Stomach (tissue), 9 donors: ENCODE measurements around the gene ADARB2. TPM values are rescaled to one million over a fixed set of nuclear protein-coding genes. Genes with fewer than 3 reads are reported as not detected.
A peak's percentile ranks its signal among the peaks of the same experiment; 100 is the strongest.

ENCODE experiments used
- DNase-seq, 2 donors: peaks; one replicate each; pipeline versions ENCODE4 v3.0.0 to v3.0.0-alpha.2; 2013 to 2019
- H3K27ac ChIP-seq, 5 donors: fragments of 200-600 bp in 4 of 5; sonication (generic) in 4 of 5; one replicate each; pipeline ENCODE4 v1.5.1; 2013 to 2019; ENCODE audit warnings: mild to moderate bottlenecking in 1 of 5, moderate library complexity in 1 of 5
- H3K27me3 ChIP-seq, 3 donors: fragments of 200-600 bp; sonication (generic); one replicate each; pipeline ENCODE4 v1.5.1; 2017 to 2019; ENCODE audit warnings: mixed run types in 1 of 3
- H3K36me3 ChIP-seq, 4 donors: fragments of 200-600 bp; sonication (generic); 1 replicate in 3 of 4; 2 replicates in 1 of 4; pipeline ENCODE4 v1.5.1; 2016 to 2019
- H3K4me1 ChIP-seq, 4 donors: fragments of 200-600 bp; sonication (generic); one replicate each; pipeline ENCODE4 v1.5.1; 2016 to 2019
- H3K4me3 ChIP-seq, 4 donors: fragments of 200-600 bp; sonication (generic) in 3 of 4; one replicate each; pipeline ENCODE4 v1.5.1; 2016 to 2019; ENCODE audit warnings: mild to moderate bottlenecking in 1 of 4
- H3K9me3 ChIP-seq, 4 donors: fragments of 200-600 bp; sonication (generic); one replicate each; pipeline ENCODE4 v1.5.1; 2016 to 2019
- EP300 ChIP-seq: sonication (generic); formaldehyde crosslinking; IDR thresholded peaks from one replicate; pipeline ENCODE4 v1.6.1; 2017; ENCODE audit warnings: antibody characterized with exemption
- POLR2A ChIP-seq, 4 donors: fragments of 450-650 bp; IDR thresholded peaks; one replicate each; pipeline ENCODE4 v1.6.1; 2016; ENCODE audit warnings: antibody characterized with exemption in 4 of 4, control low read depth in 2 of 4, mild to moderate bottlenecking in 1 of 4, moderate library complexity in 1 of 4
- POLR2AphosphoS5 ChIP-seq, 3 donors: sonication (generic); formaldehyde crosslinking; IDR thresholded peaks; one replicate each; pipeline ENCODE4 v1.6.1; 2016; ENCODE audit warnings: antibody characterized with exemption in 3 of 3
- WGBS, 5 donors: extraction: QIAGEN DNeasy Blood & Tissue Kit in 3 of 5; methylation state at CpG; one replicate each; pipeline versions ENCODE4 v1.1.5 to v1.1.7; 2013 to 2018; 5-methylcytosine and 5-hydroxymethylcytosine counted together
- intact Hi-C: fragments of 100-400 bp; cut with DNase I; formaldehyde crosslinking; loops from one replicate; pipeline ENCODE4 v1.15.1; 2023; ENCODE audit warnings: low total_unique reads
- polyA plus RNA-seq, 3 donors: library from polyadenylated mRNA; stranded (reverse); fragments of 200-250 nt; gene quantifications; one replicate each; pipeline ENCODE4 v1.2.3, GENCODE V29; 2013
- total RNA-seq, 5 donors: library from RNA; depleted of rRNA; stranded (reverse); fragments of >200 nt; gene quantifications; one replicate each; pipeline versions ENCODE4 v1.1.0 to v1.2.3, GENCODE V29; 2014 to 2016
- TF ChIP-seq, protein P1 (sequence below), 7 experiments: fragments of 450-650 bp in 4 of 7; fragments of 200-600 bp in 3 of 7; sonication (generic) in 3 of 7; IDR thresholded peaks; one replicate each; pipeline ENCODE4 v1.5.1; 2016 to 2019; ENCODE audit warnings: antibody characterized with exemption in 7 of 7, control low read depth in 2 of 7, mild to moderate bottlenecking in 1 of 7
- donor health status: healthy with polysubstance abuse.
- donor health status: Bipolar disorder and iron deficiency.
- donor health status: healthy.

The ADARB2 gene
- total and polyA plus RNA-seq, 8 donors: 0.55 to 4.1 (median 1.4) TPM; not detected in 1

DNA sequence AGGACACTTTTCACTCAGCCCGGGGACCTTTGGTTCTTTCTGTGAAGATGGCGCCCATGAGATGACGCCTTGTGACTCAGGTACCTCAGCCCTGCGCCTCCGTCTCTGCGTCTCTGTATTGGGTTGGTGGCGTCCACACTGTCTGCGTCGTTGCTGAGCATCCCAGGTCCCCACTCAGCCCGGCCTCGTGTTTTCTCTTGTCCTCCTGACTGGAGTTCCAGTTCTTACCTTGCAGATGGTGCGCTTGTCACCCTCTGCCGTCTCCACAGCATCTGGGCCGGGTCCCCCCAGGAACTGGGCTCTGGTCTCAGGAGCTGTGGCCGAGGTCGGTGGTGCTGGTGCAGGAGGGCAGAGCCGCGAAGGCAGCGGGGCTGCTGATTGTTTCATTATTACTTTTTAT is 530.7 kb downstream of the ADARB2 start:
- TF ChIP-seq EP300: no peak
- no peak for TF ChIP-seq POLR2A (IDR thresholded peaks at IDR 0.05)
- TF ChIP-seq POLR2AphosphoS5 (IDR thresholded peaks at IDR 0.05): no peak
- TF ChIP-seq, protein P1, sequence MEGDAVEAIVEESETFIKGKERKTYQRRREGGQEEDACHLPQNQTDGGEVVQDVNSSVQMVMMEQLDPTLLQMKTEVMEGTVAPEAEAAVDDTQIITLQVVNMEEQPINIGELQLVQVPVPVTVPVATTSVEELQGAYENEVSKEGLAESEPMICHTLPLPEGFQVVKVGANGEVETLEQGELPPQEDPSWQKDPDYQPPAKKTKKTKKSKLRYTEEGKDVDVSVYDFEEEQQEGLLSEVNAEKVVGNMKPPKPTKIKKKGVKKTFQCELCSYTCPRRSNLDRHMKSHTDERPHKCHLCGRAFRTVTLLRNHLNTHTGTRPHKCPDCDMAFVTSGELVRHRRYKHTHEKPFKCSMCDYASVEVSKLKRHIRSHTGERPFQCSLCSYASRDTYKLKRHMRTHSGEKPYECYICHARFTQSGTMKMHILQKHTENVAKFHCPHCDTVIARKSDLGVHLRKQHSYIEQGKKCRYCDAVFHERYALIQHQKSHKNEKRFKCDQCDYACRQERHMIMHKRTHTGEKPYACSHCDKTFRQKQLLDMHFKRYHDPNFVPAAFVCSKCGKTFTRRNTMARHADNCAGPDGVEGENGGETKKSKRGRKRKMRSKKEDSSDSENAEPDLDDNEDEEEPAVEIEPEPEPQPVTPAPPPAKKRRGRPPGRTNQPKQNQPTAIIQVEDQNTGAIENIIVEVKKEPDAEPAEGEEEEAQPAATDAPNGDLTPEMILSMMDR (IDR thresholded peaks at IDR 0.05): no peak

DNA sequence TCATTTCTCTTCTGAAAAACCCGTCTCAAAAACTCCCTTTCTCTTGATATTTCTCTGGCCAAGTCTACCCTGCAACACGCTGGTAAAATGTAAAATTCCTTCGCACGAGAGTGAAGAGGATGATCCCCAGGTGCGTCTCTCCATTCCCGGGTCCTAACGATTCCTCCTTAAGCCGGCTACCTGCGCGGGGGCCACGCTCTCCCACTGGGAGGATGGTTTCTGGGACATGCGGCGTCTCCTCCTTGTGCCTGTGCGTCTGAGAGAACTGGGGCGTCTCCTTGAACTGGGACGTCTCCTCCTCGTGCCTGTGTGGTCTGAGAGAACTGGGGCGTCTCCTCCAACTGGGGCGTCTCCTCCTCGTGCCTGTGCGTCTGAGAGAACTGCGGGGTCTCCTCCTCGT is 531.2 kb downstream of the ADARB2 start:
- intact Hi-C loops: no loop called here
- no peaks in the 10 kb centered on the region for H3K27me3 ChIP-seq
- WGBS, 5 donors: 87 to 92% (median 90%) methylated on average over 23 of the region's 23 CpGs
- no peak overlapping the region for H3K4me3 ChIP-seq
- H3K36me3 ChIP-seq: no peaks in the 10 kb centered on the region
- no peak overlapping the region for H3K27ac ChIP-seq
- no peak for DNase-seq
- H3K9me3 ChIP-seq: no peaks in the 10 kb centered on the region
- H3K4me1 ChIP-seq: no peaks in the 10 kb centered on the region
- TF ChIP-seq, protein P1 (IDR thresholded peaks at IDR 0.05): no peak
- TF ChIP-seq POLR2AphosphoS5 (IDR thresholded peaks at IDR 0.05) (no peak), POLR2A (IDR thresholded peaks at IDR 0.05) (no peak), EP300 (no peak)

More for the DNA sequence above, 530.7 kb downstream of the ADARB2 start:
- intact Hi-C loops: no loop called here
- no peak for DNase-seq
- Histone ChIP-seq H3K4me1 (no peaks in the 10 kb centered on the region), H3K27me3 (no peaks in the 10 kb centered on the region), H3K9me3 (no peaks in the 10 kb centered on the region), H3K27ac (no peak overlapping the region), H3K4me3 (no peak overlapping the region), H3K36me3 (no peaks in the 10 kb centered on the region)
- WGBS, 5 donors: 94 to 96% (median 96%) methylated on average over 19 of the region's 19 CpGs

DNA sequence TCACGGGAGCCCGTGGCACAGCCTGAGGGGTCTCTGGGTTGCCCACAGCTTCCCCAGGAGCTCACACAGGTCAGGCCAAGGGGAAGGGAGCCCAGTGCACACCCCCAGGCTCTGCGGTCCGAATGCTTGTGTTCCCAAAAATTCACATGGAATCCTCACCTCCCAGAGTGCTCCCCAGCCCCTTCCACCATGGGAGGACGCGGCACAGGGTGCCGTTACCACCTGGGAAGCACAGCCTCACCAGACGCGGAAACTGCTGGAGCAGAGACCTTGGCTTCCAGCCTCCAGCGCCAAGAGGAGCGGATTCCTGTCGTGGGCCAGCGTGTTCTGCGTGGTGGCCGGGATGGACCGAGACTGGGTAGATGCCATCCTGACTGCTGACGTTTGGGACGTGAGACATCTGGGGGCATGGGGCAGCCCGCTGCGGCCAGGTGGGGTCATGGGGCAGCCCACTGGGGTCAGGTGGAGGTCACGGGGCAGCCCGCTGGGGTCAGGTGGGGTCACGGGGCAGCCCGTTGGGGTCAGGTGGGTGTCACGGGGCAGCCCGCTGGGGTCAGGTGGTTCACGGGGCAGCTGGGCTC is 531.8 kb downstream of the ADARB2 start:
- H3K27me3 ChIP-seq: no peaks in the 10 kb centered on the region
- intact Hi-C loops: no loop called here
- no peaks in the 10 kb centered on the region for H3K9me3 ChIP-seq
- 85 to 96% (median 87%) methylated on average over 25 to 27 of the region's 27 CpGs for WGBS, 5 donors
- H3K4me3 ChIP-seq: no peak overlapping the region
- H3K4me1 ChIP-seq: no peaks in the 10 kb centered on the region
- no peaks in the 10 kb centered on the region for H3K36me3 ChIP-seq
- TF ChIP-seq POLR2A (IDR thresholded peaks at IDR 0.05): no peak
- TF ChIP-seq POLR2AphosphoS5 (IDR thresholded peaks at IDR 0.05): no peak
- TF ChIP-seq EP300: no peak
- TF ChIP-seq, protein P1 (IDR thresholded peaks at IDR 0.05): no peak
- DNase-seq: peak in 1 of 2 donors; percentile 23
- no peak overlapping the region for H3K27ac ChIP-seq

DNA sequence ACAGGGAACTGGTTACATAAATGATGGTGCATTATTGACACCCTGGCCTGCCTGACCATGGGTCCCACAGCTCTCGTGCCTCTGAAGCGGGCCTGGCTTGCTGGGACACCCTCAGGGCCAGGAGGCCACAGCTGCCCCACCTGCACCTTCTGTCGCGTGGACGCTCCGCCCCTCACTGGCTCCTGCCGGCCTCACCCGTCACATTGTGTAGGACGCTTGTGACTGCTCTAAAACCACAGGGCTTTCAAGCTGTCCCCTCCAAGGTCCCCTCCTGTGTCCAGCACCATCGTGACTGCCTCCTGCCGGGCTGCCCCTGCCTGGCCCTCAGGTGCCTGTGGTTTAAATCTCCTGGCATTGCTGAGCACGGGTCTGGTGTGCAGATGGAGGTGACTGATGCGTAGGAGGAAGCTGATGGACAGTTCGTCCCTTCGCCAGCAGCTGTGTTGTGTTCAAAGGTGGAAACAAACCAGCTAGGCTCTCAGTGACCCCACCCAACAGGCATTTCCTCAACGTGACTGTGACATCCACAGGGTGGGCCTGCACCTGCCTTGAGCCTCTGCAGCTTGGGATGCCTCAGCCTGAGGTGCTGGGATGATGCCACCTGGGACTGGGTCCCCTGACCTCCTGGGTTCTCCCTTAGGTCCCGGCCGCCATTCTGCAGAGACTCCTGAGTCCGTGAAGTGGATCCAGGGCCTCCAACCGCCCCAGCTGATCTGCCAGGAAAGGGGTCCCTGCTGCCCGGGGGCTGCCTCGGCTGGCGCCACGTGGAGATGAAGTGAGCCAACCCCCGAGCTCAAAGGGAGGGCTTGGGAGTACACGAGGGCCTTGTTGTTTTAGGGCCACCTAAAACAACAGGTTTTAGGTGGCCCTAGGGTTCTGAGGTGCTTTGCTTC is 532.6 kb downstream of the ADARB2 start:
- Histone ChIP-seq H3K27me3 (peaks cover 0 to 5% (median 0%) of the 10 kb centered on the region in 3 donors), H3K36me3 (no peaks in the 10 kb centered on the region), H3K4me1 (no peaks in the 10 kb centered on the region), H3K4me3 (no peak overlapping the region), H3K27ac (no peak overlapping the region), H3K9me3 (no peaks in the 10 kb centered on the region)
- 74 to 88% (median 79%) methylated on average over 13 to 26 of the region's 26 CpGs for whole genome bisulfite sequencing, 5 donors
- TF ChIP-seq POLR2AphosphoS5 (IDR thresholded peaks at IDR 0.05) (no peak), POLR2A (IDR thresholded peaks at IDR 0.05) (no peak), EP300 (no peak)
- TF ChIP-seq, protein P1 (IDR thresholded peaks at IDR 0.05): no peak
- intact Hi-C loops: no loop called here
- DNase-seq: peak in 1 of 2 donors; percentile 19
